GM23248 (cell line): Measurements from ENCODE around the gene DST. TPM values are rescaled to one million over a fixed set of nuclear protein-coding genes. Genes with fewer than 3 reads are reported as not detected.
A peak's percentile ranks its signal among the peaks of the same experiment; 100 is the strongest.

ENCODE experiments used
- DNase-seq: peaks from one replicate; pipeline ENCODE4 v3.0.0-alpha.2; 2015
- H2AFZ ChIP-seq: fragments of 200-600 bp; sonication (generic); 2 replicates; pipeline ENCODE4 v1.6.1; 2016; ENCODE audit warnings: antibody characterized with exemption
- H3F3A ChIP-seq: fragments of 200-600 bp; sonication (generic); 2 replicates; pipeline ENCODE4 v1.6.1; 2016; ENCODE audit warnings: mild to moderate bottlenecking, antibody characterized with exemption, mixed run types; ENCODE audit not compliant: insufficient read depth
- H3K27ac ChIP-seq: fragments of 200-600 bp; sonication (generic); 2 replicates; pipeline ENCODE4 v1.5.1; 2016; ENCODE audit warnings: mild to moderate bottlenecking
- H3K27me3 ChIP-seq: fragments of 200-600 bp; sonication (generic); replicated peaks from 2 replicates; pipeline ENCODE4 v1.6.1; 2016; ENCODE audit warnings: mild to moderate bottlenecking; ENCODE audit not compliant: insufficient read depth
- H3K36me3 ChIP-seq: fragments of 200-600 bp; sonication (generic); 2 replicates; pipeline ENCODE4 v1.6.1; 2016; ENCODE audit warnings: low read depth, mild to moderate bottlenecking
- H3K4me1 ChIP-seq: fragments of 200-600 bp; sonication (generic); 2 replicates; pipeline ENCODE4 v1.6.1; 2016; ENCODE audit warnings: mild to moderate bottlenecking; ENCODE audit not compliant: insufficient read depth
- H3K4me2 ChIP-seq: fragments of 200-600 bp; sonication (generic); one replicate; pipeline ENCODE4 v1.6.1; 2016; ENCODE audit warnings: mild to moderate bottlenecking; ENCODE audit not compliant: unreplicated experiment
- H3K4me3 ChIP-seq: fragments of 200-600 bp; sonication (generic); 2 replicates; pipeline ENCODE4 v1.5.1; 2016; ENCODE audit warnings: mild to moderate bottlenecking
- H3K79me2 ChIP-seq: fragments of 200-600 bp; sonication (generic); 2 replicates; pipeline ENCODE4 v1.6.1; 2016; ENCODE audit warnings: mild to moderate bottlenecking; ENCODE audit not compliant: insufficient read depth
- H3K9ac ChIP-seq: fragments of 200-600 bp; sonication (generic); 2 replicates; pipeline ENCODE4 v1.6.1; 2016; ENCODE audit warnings: mild to moderate bottlenecking
- H3K9me2 ChIP-seq: fragments of 200-600 bp; sonication (generic); 2 replicates; pipeline ENCODE4 v1.6.1; 2016; ENCODE audit warnings: mixed run types, mild to moderate bottlenecking, moderate library complexity; ENCODE audit not compliant: insufficient read depth
- H3K9me3 ChIP-seq: fragments of 200-600 bp; sonication (generic); one replicate; pipeline ENCODE4 v1.6.1; 2017; ENCODE audit warnings: low read depth
- H4K20me1 ChIP-seq: fragments of 200-600 bp; sonication (generic); 2 replicates; pipeline ENCODE4 v1.6.0; 2016; ENCODE audit not compliant: insufficient read depth
- EZH2 ChIP-seq: fragments of 200-600 bp; sonication (generic); IDR thresholded peaks from 2 replicates; pipeline ENCODE4 v1.6.1; 2018; ENCODE audit warnings: antibody characterized with exemption, mild to moderate bottlenecking; ENCODE audit not compliant: insufficient read depth, poor library complexity, severe bottlenecking
- EZH2phosphoT487 ChIP-seq: fragments of 200-600 bp; sonication (generic); IDR thresholded peaks from 2 replicates; pipeline ENCODE4 v1.6.1; 2018; ENCODE audit warnings: antibody characterized with exemption, moderate library complexity, mild to moderate bottlenecking, low read depth; ENCODE audit not compliant: insufficient read depth
- WGBS, 2 experiments: methylation state at CpG; one replicate each; pipeline ENCODE4 v1.1.6; 2015 to 2017; ENCODE audit warnings: low lambda C conversion rate in 2 of 2, low coverage in 1 of 2; ENCODE audit errors: missing lambda C conversion rate in 2 of 2; 5-methylcytosine and 5-hydroxymethylcytosine counted together
- in situ Hi-C: fragments of 300-500 bp; cut with MboI; formaldehyde crosslinking; loops from 2 replicates; pipeline ENCODE4 v1.15.0; 2020
- polyA plus RNA-seq: library from polyadenylated mRNA; unstranded; fragments of >200 nt; fragmentation: Nextera tagmentation; extraction: Ambion mirVana; gene quantifications from 2 replicates; pipeline ENCODE4 v1.2.1, GENCODE V29; 2016
- total RNA-seq: library from RNA; depleted of rRNA; stranded (reverse); fragments of >200 nt; shearing (Covaris generic); gene quantifications from 2 replicates; pipeline ENCODE4 v1.2.3, GENCODE V29; 2014

Gene DST
- total and polyA plus RNA-seq, 2 experiments from 2014 or later: 181 to 322 TPM

- Histone ChIP-seq H3K4me1 (peaks cover 49% of the 10 kb centered on the region), H3K27me3 (no peaks in the 10 kb centered on the region), H3F3A (peaks cover 77% of the 10 kb centered on the region), H3K9me2 (no peaks in the 10 kb centered on the region), H3K36me3 (peaks cover 80% of the 10 kb centered on the region), H3K4me2 (no peak overlapping the region), H2AFZ (no peak overlapping the region), H3K9me3 (no peaks in the 10 kb centered on the region), H4K20me1 (no peaks in the 10 kb centered on the region), H3K27ac (peak overlapping the region; percentile 79; the same call in 1 of the 2 replicates), H3K79me2 (peaks cover 86% of the 10 kb centered on the region), H3K4me3 (no peak overlapping the region), H3K9ac (no peak overlapping the region)
- in situ Hi-C loops: loop anchor here (5.0 to 25.0 kb wide), 3 partner anchors 53 to 668 kb away; partner anchors contain the start of gene PRIM2
- no peak for TF ChIP-seq EZH2
- TF ChIP-seq EZH2phosphoT487: no peak
- WGBS, 2 experiments: 97 to 98% methylated on average over 5 of the region's 5 CpGs
- no peak for DNase-seq
Observed at GRCh38 chr6:56644366-56644765, 1.7 kb upstream of the DST start.

GRCh38 chr6:56643379-56644089 is 845 bp upstream of the DST start:
- in situ Hi-C loops: loop anchor here (5.0 to 25.0 kb wide), 3 partner anchors 54 to 669 kb away; partner anchors contain the start of gene PRIM2
- no peaks in the 10 kb centered on the region for H3K9me2 ChIP-seq
- no peaks in the 10 kb centered on the region for H3K9me3 ChIP-seq
- no peaks in the 10 kb centered on the region for H3K27me3 ChIP-seq
- peak overlapping the region; percentile 15; the same call in 1 of the 2 replicates for H3K9ac ChIP-seq
- H3K79me2 ChIP-seq: peaks cover 86% of the 10 kb centered on the region
- TF ChIP-seq EZH2 (no peak), EZH2phosphoT487 (no peak)
- peak overlapping the region; percentile 79 for H3K27ac ChIP-seq
- H4K20me1 ChIP-seq: no peaks in the 10 kb centered on the region
- H3K4me2 ChIP-seq: peak overlapping the region; percentile 40
- H3K4me3 ChIP-seq: no peak overlapping the region
- peaks cover 41% of the 10 kb centered on the region for H3K4me1 ChIP-seq
- 4 to 8% methylated on average over 4 of the region's 4 CpGs for WGBS, 2 experiments
- peaks cover 76% of the 10 kb centered on the region for H3F3A ChIP-seq
- no peak overlapping the region for H2AFZ ChIP-seq
- H3K36me3 ChIP-seq: peaks cover 80% of the 10 kb centered on the region
- peak; percentile 56 for DNase-seq

- H3K4me1 ChIP-seq: peaks cover 40% of the 10 kb centered on the region
Observed at GRCh38 chr6:56640374-56640773, 2.3 kb downstream of the DST start.

GRCh38 chr6:56638760-56639159 is 3.9 kb downstream of the DST start:
- H3K36me3 ChIP-seq: peaks cover 67% of the 10 kb centered on the region
- in situ Hi-C loops: loop anchor here (25.0 kb wide), 1 partner anchor 674 kb away; the partner anchor contains the start of gene PRIM2

More at GRCh38 chr6:56640374-56640773, 2.3 kb downstream of the DST start:
- Histone ChIP-seq H3K9me2 (no peaks in the 10 kb centered on the region), H2AFZ (no peak overlapping the region), H3K9me3 (no peaks in the 10 kb centered on the region), H3K36me3 (peaks cover 67% of the 10 kb centered on the region), H3K79me2 (peaks cover 77% of the 10 kb centered on the region), H3K9ac (no peak overlapping the region), H3K4me2 (no peak overlapping the region), H3K4me3 (no peak overlapping the region), H3K27me3 (no peaks in the 10 kb centered on the region), H4K20me1 (no peaks in the 10 kb centered on the region), H3F3A (peaks cover 74% of the 10 kb centered on the region), H3K27ac (no peak overlapping the region)
- no peak for DNase-seq
- WGBS, 2 experiments: 93% methylated on average over 4 of the region's 4 CpGs
- in situ Hi-C loops: loop anchor here (5.0 to 25.0 kb wide), 3 partner anchors 57 to 672 kb away; partner anchors contain the start of gene PRIM2
- TF ChIP-seq EZH2phosphoT487 (no peak), EZH2 (no peak)

More at GRCh38 chr6:56638760-56639159, 3.9 kb downstream of the DST start:
- DNase-seq: peak; percentile 13
- no peak for TF ChIP-seq EZH2
- TF ChIP-seq EZH2phosphoT487: no peak
- H3K27me3 ChIP-seq: no peaks in the 10 kb centered on the region
- no peak overlapping the region for H3K4me2 ChIP-seq
- no peaks in the 10 kb centered on the region for H3K9me3 ChIP-seq
- H3K9ac ChIP-seq: no peak overlapping the region
- peaks cover 76% of the 10 kb centered on the region for H3K79me2 ChIP-seq
- H3K4me3 ChIP-seq: no peak overlapping the region
- no peak overlapping the region for H2AFZ ChIP-seq
- peak overlapping the region; percentile 13; the same call in 1 of the 2 replicates for H3K27ac ChIP-seq
- no peaks in the 10 kb centered on the region for H4K20me1 ChIP-seq
- H3F3A ChIP-seq: peaks cover 78% of the 10 kb centered on the region
- H3K4me1 ChIP-seq: peaks cover 32% of the 10 kb centered on the region
- H3K9me2 ChIP-seq: no peaks in the 10 kb centered on the region
